Heart left ventricle (tissue), 16 donors: ENCODE data around the gene TRPM2. TPM values are rescaled to one million over a fixed set of nuclear protein-coding genes. Genes with fewer than 3 reads are reported as not detected.
A peak's percentile ranks its signal among the peaks of the same experiment; 100 is the strongest.

ENCODE experiments used
- ATAC-seq, 4 donors: fragments of 200-7000 bp; cut with Tn5 transposase; one replicate each; pipeline ENCODE4 v1.9.1; 2020 to 2022; ENCODE audit warnings: moderate library complexity in 4 of 4, mild to moderate bottlenecking in 3 of 4, moderate number of reproducible peaks in 1 of 4
- DNase-seq, 5 donors: peaks; one replicate each; pipeline ENCODE4 v3.0.0-alpha.2; 2020
- H3K27ac ChIP-seq, 12 donors: fragments of 200-600 bp; sonication (generic) in 4 of 12; one replicate each; pipeline versions ENCODE4 v1.5.0 to v1.8.0; 2016 to 2022; ENCODE audit warnings: mild to moderate bottlenecking in 2 of 12
- H3K27me3 ChIP-seq, 9 donors: fragments of 200-600 bp; sonication (generic) in 2 of 9; one replicate each; pipeline versions ENCODE4 v1.5.1 to v1.8.0; 2016 to 2022; ENCODE audit warnings: mild to moderate bottlenecking in 3 of 9
- H3K36me3 ChIP-seq, 9 donors: fragments of 200-600 bp; sonication (generic) in 2 of 9; one replicate each; pipeline versions ENCODE4 v1.5.0 to v1.8.0; 2018 to 2022; ENCODE audit warnings: mild to moderate bottlenecking in 2 of 9
- H3K4me1 ChIP-seq, 12 donors: fragments of 200-600 bp; sonication (generic) in 4 of 12; one replicate each; pipeline versions ENCODE4 v1.5.0 to v1.8.0; 2016 to 2022; ENCODE audit warnings: mild to moderate bottlenecking in 3 of 12
- H3K4me3 ChIP-seq, 12 donors: fragments of 200-600 bp; sonication (generic) in 4 of 12; one replicate each; pipeline versions ENCODE4 v1.5.0 to v1.8.0; 2017 to 2022; ENCODE audit warnings: mild to moderate bottlenecking in 9 of 12, moderate library complexity in 4 of 12
- H3K9me3 ChIP-seq, 12 donors: fragments of 200-600 bp; sonication (generic) in 4 of 12; one replicate each; pipeline versions ENCODE4 v1.5.0 to v1.8.0; 2016 to 2022; ENCODE audit warnings: mild to moderate bottlenecking in 1 of 12
- CTCF ChIP-seq, 12 donors: fragments of 200-600 bp; sonication (generic) in 4 of 12; IDR thresholded peaks; one replicate each; pipeline versions ENCODE4 v1.5.0 to v1.8.0; 2018 to 2022; ENCODE audit warnings: antibody characterized with exemption in 12 of 12, mild to moderate bottlenecking in 5 of 12
- POLR2A ChIP-seq, 2 donors: fragments of 450-650 bp; IDR thresholded peaks; one replicate each; pipeline ENCODE4 v1.6.1; 2017; ENCODE audit warnings: antibody characterized with exemption in 2 of 2, mild to moderate bottlenecking in 2 of 2, moderate library complexity in 2 of 2
- WGBS, 4 donors: extraction: QIAGEN DNeasy Blood & Tissue Kit in 2 of 4; methylation state at CpG; one replicate each; pipeline versions ENCODE4 v1.1.5 to v1.1.7; 2013 to 2018; 5-methylcytosine and 5-hydroxymethylcytosine counted together
- intact Hi-C, 10 donors: fragments of 100-400 bp; cut with DNase I; formaldehyde crosslinking; loops; one replicate each; pipeline versions ENCODE4 v1.11.1 to v1.14.2; 2022
- polyA plus RNA-seq, 2 donors: library from polyadenylated mRNA; stranded (reverse); fragments of 200-250 nt; gene quantifications; one replicate each; pipeline ENCODE4 v1.2.3, GENCODE V29; 2013
- total RNA-seq, 9 donors: library from RNA; depleted of rRNA in 2 of 9; stranded (reverse); fragments of >200 nt in 2 of 9; fragmentation: NEBNext Ultra II Directional in 3 of 9; extraction: Animal tissue kit (Norgen Biotek cat#: 25700) in 3 of 9; gene quantifications; one replicate each; pipeline versions ENCODE4 v1.1.0 to v1.2.4, GENCODE V29; 2016 to 2023
- donor health status: ischemic (EF 13 %, LVEDD 7.1; RV severe dilation, severe dysfunction).
- donor health status: healthy with polysubstance abuse.
- donor health status: DM: no; HTN: yes; CAD: no.
- donor health status: DM: no; HTN: no; CAD: no.
- donor health status: ischemic (EF 25% LVEDD 6.9; RV normal size, moderate dysfunction).
- donor health status: ischemic (EF 25% LVEDD 5.7; RV mildly dilated, moderate dysfunction).
- donor health status: healthy.
- donor health status: DM: yes; HTN: yes; CAD: no.
- donor health status: ischemic (EF 35%, LVEDD 5.7; RV mildly dilated, moderate dysfunction).
- donor health status: nonischemic (EF 11% LVEDD 7.7; RV severe dilation, severe dysfunction).
- donor health status: DM: yes; HTN: yes; CAD: no.
- donor health status: PGD.
- donor health status: ischemic (EF 29% LVEDD 5.4; RV normal size, mild dysfunction).
- donor health status: nonischemic (EF 23%, LVEDD 6.1; RV moderate dilation, normal function).

Gene TRPM2
- total and polyA plus RNA-seq, 11 donors = 0.66 to 20.5 (median 1.2) TPM

GRCh38 chr21:44406953-44407352 lies 53.5 kb downstream of the TRPM2 start:
- H3K27ac ChIP-seq = no peak overlapping the region
- no peak overlapping the region for H3K4me3 ChIP-seq
- DNase-seq (no peak), ATAC-seq (no peak)
- peaks cover 0 to 33% (median 0%) of the 10 kb centered on the region in 9 donors for H3K36me3 ChIP-seq
- no peaks in the 10 kb centered on the region for H3K4me1 ChIP-seq
- TF ChIP-seq POLR2A (IDR thresholded peaks at IDR 0.05) (no peak), CTCF (IDR thresholded peaks at IDR 0.05) (no peak)
- intact Hi-C loops = no loop called here
- H3K27me3 ChIP-seq = no peaks in the 10 kb centered on the region
- 81 to 94% (median 84%) methylated on average over 8 of the region's 8 CpGs for WGBS, 4 donors
- peaks cover 0 to 7% (median 0%) of the 10 kb centered on the region in 12 donors for H3K9me3 ChIP-seq

GRCh38 chr21:44407493-44407892 lies 54.1 kb downstream of the TRPM2 start:
- intact Hi-C loops = no loop called here
- Histone ChIP-seq H3K4me1 (no peaks in the 10 kb centered on the region), H3K9me3 (peaks cover 0 to 11% (median 0%) of the 10 kb centered on the region in 12 donors), H3K4me3 (no peak overlapping the region), H3K36me3 (peaks cover 0 to 28% (median 0%) of the 10 kb centered on the region in 9 donors), H3K27ac (no peak overlapping the region), H3K27me3 (no peaks in the 10 kb centered on the region)
- WGBS, 4 donors = 80 to 86% (median 84%) methylated on average over 7 of the region's 7 CpGs
- DNase-seq (no peak), ATAC-seq (no peak)
- TF ChIP-seq CTCF (IDR thresholded peaks at IDR 0.05) (no peak), POLR2A (IDR thresholded peaks at IDR 0.05) (no peak)

DNA sequence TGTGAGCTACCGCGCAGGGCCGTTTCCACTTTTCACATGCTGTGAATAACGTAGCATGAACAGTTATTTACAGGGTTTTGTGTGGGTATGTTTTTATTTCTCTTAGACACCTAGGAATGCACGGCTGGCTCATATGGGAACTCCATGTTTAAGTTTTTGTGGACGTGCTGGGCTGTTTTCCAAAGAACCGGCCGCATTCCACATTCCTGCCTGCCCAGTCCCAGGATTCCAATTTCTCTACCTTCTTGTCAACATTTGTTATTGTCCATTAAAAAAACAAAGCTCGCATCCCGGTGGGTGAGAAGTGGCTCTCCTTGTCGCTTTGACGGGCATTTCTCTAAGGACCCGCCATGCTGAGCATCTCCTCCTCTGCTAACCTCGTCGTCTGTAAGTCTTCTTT lies 54.8 kb downstream of the TRPM2 start:
- Histone ChIP-seq H3K36me3 (peaks cover 0 to 28% (median 0%) of the 10 kb centered on the region in 9 donors), H3K9me3 (peaks cover 0 to 16% (median 0%) of the 10 kb centered on the region in 12 donors), H3K27me3 (no peaks in the 10 kb centered on the region), H3K27ac (no peak overlapping the region), H3K4me3 (no peak overlapping the region), H3K4me1 (no peaks in the 10 kb centered on the region)
- TF ChIP-seq CTCF (IDR thresholded peaks at IDR 0.05) (no peak), POLR2A (IDR thresholded peaks at IDR 0.05) (no peak)
- ATAC-seq (no peak), DNase-seq (no peak)
- intact Hi-C loops = no loop called here
- WGBS, 4 donors = 91 to 94% (median 93%) methylated on average over 15 of the region's 15 CpGs

- Histone ChIP-seq H3K9me3 (peaks cover 0 to 16% (median 0%) of the 10 kb centered on the region in 12 donors), H3K27me3 (peaks cover 0 to 14% (median 0%) of the 10 kb centered on the region in 9 donors), H3K4me1 (no peaks in the 10 kb centered on the region), H3K36me3 (peaks cover 0 to 33% (median 0%) of the 10 kb centered on the region in 9 donors), H3K27ac (no peak overlapping the region), H3K4me3 (no peak overlapping the region)
- intact Hi-C loops = no loop called here
- TF ChIP-seq POLR2A (IDR thresholded peaks at IDR 0.05) (no peak), CTCF (IDR thresholded peaks at IDR 0.05) (no peak)
- 90 to 95% (median 94%) methylated on average over 23 to 27 of the region's 27 CpGs for WGBS, 4 donors
- ATAC-seq = no peak
- DNase-seq = peak in 1 of 5 donors; percentile 17
Observed at GRCh38 chr21:44413566-44414290, 60.3 kb downstream of the TRPM2 start.
